Measurements from ENCODE around the gene ERBB4.

GRCh38 chr2:211487733-211488132, 1050.9 kb downstream of the ERBB4 start:
- no peak for TF ChIP-seq POLR2AphosphoS5 (IDR thresholded peaks at IDR 0.05; ENCODE audit: low read depth, low read length)
- no peak for TF ChIP-seq POLR2A (IDR thresholded peaks at IDR 0.05; ENCODE audit: low read depth, low read length)
- no peak for TF ChIP-seq TAF1 (IDR thresholded peaks at IDR 0.05; ENCODE audit: low read depth, low read length)
- TF ChIP-seq SPI1 (IDR thresholded peaks at IDR 0.05; ENCODE audit: low read depth, low read length): no peak
- TF ChIP-seq POU2F2 (IDR thresholded peaks at IDR 0.05; ENCODE audit: low read depth, low read length): no peak

All from GM12891 (cell line).